ENCODE data around the gene CADM2.

DNA sequence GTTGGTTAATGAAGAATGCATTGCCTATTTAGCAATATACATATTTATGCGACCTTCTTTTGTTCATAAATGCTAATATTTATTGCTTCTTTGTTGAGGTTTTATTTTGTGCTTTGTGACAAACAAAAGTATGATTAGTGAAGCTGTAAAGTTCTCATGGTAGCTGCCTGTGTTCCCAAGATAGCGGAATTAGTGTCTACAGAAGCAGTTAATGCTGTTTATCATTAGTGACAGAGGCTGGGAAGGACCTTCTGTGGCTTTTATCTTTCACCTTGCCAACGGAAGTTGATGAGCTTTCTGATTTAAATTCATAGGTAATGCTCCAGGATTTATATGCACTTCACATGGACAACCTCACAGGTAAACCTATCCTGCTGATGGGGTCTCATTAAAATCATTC is 418.3 kb downstream of the CADM2 start:
- no peak for TF ChIP-seq POLR2A (IDR thresholded peaks at IDR 0.05; ENCODE audit: low read depth, low read length)
- no peak for TF ChIP-seq POLR2AphosphoS5 (IDR thresholded peaks at IDR 0.05; ENCODE audit: low read depth, low read length)

Data from GM12892 (cell line).